ENCODE measurements around the gene FASTK. TPM values are rescaled to one million over a fixed set of nuclear protein-coding genes. Genes with fewer than 3 reads are reported as not detected.

Gene FASTK
- total RNA-seq, 1 donor from 2014 or later = 89.8 TPM

- no peak overlapping the region for H3K4me3 ChIP-seq (ENCODE audit: low read depth, low read length)
- no peak for TF ChIP-seq CTCF (conservative IDR thresholded peaks at IDR 0.05; ENCODE audit: low read depth, low read length)
- no peak for DNase-seq (ENCODE audit: low read depth)
These were observed 10.6 kb downstream of the FASTK start for GRCh38 chr7:151069841-151070573.

GRCh38 chr7:151068069-151068773 lies 12.4 kb downstream of the FASTK start:
- H3K4me3 ChIP-seq (ENCODE audit: low read depth, low read length) = no peak overlapping the region
- TF ChIP-seq CTCF (conservative IDR thresholded peaks at IDR 0.05; ENCODE audit: low read depth, low read length) = no peak
- no peak for DNase-seq (ENCODE audit: low read depth)

- no peak for TF ChIP-seq CTCF (conservative IDR thresholded peaks at IDR 0.05; ENCODE audit: low read depth, low read length)
- H3K4me3 ChIP-seq (ENCODE audit: low read depth, low read length) = no peak overlapping the region
- DNase-seq (ENCODE audit: low read depth) = no peak
These were observed 14.2 kb downstream of the FASTK start for GRCh38 chr7:151066273-151066974.

- no peak for TF ChIP-seq CTCF (conservative IDR thresholded peaks at IDR 0.05; ENCODE audit: low read depth, low read length)
- no peak for DNase-seq (ENCODE audit: low read depth)
- H3K4me3 ChIP-seq (ENCODE audit: low read depth, low read length) = no peak overlapping the region
These were observed 15.1 kb downstream of the FASTK start for GRCh38 chr7:151065516-151065915.

GRCh38 chr7:151064993-151065392 lies 15.6 kb downstream of the FASTK start:
- no peak for TF ChIP-seq CTCF (conservative IDR thresholded peaks at IDR 0.05; ENCODE audit: low read depth, low read length)
- DNase-seq (ENCODE audit: low read depth) = no peak
- no peak overlapping the region for H3K4me3 ChIP-seq (ENCODE audit: low read depth, low read length)

- no peak overlapping the region for H3K4me3 ChIP-seq (ENCODE audit: low read depth, low read length)
- no peak for DNase-seq (ENCODE audit: low read depth)
- no peak for TF ChIP-seq CTCF (conservative IDR thresholded peaks at IDR 0.05; ENCODE audit: low read depth, low read length)
These were observed 16.2 kb downstream of the FASTK start for GRCh38 chr7:151064454-151064853.
